Measurements from ENCODE around the gene CHERP. TPM values are rescaled to one million over a fixed set of nuclear protein-coding genes. Genes with fewer than 3 reads are reported as not detected.
"Not testable (repeated sequence)": the region's sequence is repeated elsewhere in the genome, so short reads cannot be mapped to it uniquely, and the experiment has no call there.

The CHERP gene
- total RNA-seq, 2 experiments from 2014 or later, result 60.0 to 60.8 TPM

GRCh38 chr19:16514383-16515019, 27.7 kb downstream of the CHERP start:
- Mint-ChIP-seq H3K4me3 (no peak overlapping the region), H3K9me3 (ENCODE audit: insufficient read depth) (no peaks in the 10 kb centered on the region), H3K36me3 (ENCODE audit: low read depth) (peaks cover 24% of the 10 kb centered on the region), H3K4me1 (ENCODE audit: low read depth) (peaks cover 5% of the 10 kb centered on the region), H3K27me3 (ENCODE audit: low read depth) (no peaks in the 10 kb centered on the region), H3K27ac (no peak overlapping the region)
- CTCF ChIA-PET, result interaction anchor here (0.6 kb wide), 1 partner anchor 105 kb away, joined by 3 read pairs; no protein-coding TSS in a partner anchor
- POLR2A ChIA-PET, result interaction anchor here (0.6 kb wide), 1 partner anchor 41 kb away, joined by 3 read pairs; no protein-coding TSS in a partner anchor
- DNase-seq (no peak), ATAC-seq (no peak)

GRCh38 chr19:16512611-16513010, 29.6 kb downstream of the CHERP start:
- not testable (repeated sequence) for H3K27me3 Mint-ChIP-seq (ENCODE audit: low read depth); ATAC-seq

GRCh38 chr19:16509141-16510061, 32.8 kb downstream of the CHERP start:
- Mint-ChIP-seq H3K9me3 (ENCODE audit: insufficient read depth) (no peaks in the 10 kb centered on the region), H3K27ac (no peak overlapping the region), H3K27me3 (ENCODE audit: low read depth) (no peaks in the 10 kb centered on the region), H3K36me3 (ENCODE audit: low read depth) (peaks cover 2% of the 10 kb centered on the region), H3K4me3 (no peak overlapping the region), H3K4me1 (ENCODE audit: low read depth) (no peaks in the 10 kb centered on the region)
- ATAC-seq (no peak), DNase-seq (no peak)
- ChIA-PET POLR2A (no interaction called here), CTCF (no interaction called here)

More at GRCh38 chr19:16512611-16513010, 29.6 kb downstream of the CHERP start:
- H3K36me3 Mint-ChIP-seq (ENCODE audit: low read depth); DNase-seq; H3K9me3 Mint-ChIP-seq (ENCODE audit: insufficient read depth); H3K4me1 Mint-ChIP-seq (ENCODE audit: low read depth); H3K27ac Mint-ChIP-seq; CTCF ChIA-PET; POLR2A ChIA-PET; H3K4me3 Mint-ChIP-seq: not testable (repeated sequence)

- ATAC-seq (no peak), DNase-seq (no peak)
- H3K4me3 Mint-ChIP-seq, result no peak overlapping the region
- H3K9me3 Mint-ChIP-seq (ENCODE audit: insufficient read depth), result no peaks in the 10 kb centered on the region
- POLR2A ChIA-PET, result no interaction called here
- CTCF ChIA-PET, result no interaction called here
- no peak overlapping the region for H3K27ac Mint-ChIP-seq
- peaks cover 2% of the 10 kb centered on the region for H3K36me3 Mint-ChIP-seq (ENCODE audit: low read depth)
- H3K27me3 Mint-ChIP-seq (ENCODE audit: low read depth), result no peaks in the 10 kb centered on the region
- H3K4me1 Mint-ChIP-seq (ENCODE audit: low read depth), result no peaks in the 10 kb centered on the region
These were observed 33.7 kb downstream of the CHERP start for GRCh38 chr19:16508546-16508945.

GRCh38 chr19:16506961-16507360, 35.3 kb downstream of the CHERP start:
- no peak overlapping the region for H3K4me3 Mint-ChIP-seq
- no peak for DNase-seq
- POLR2A ChIA-PET, result no interaction called here
- CTCF ChIA-PET, result no interaction called here
- no peaks in the 10 kb centered on the region for H3K9me3 Mint-ChIP-seq (ENCODE audit: insufficient read depth)
- no peak overlapping the region for H3K27ac Mint-ChIP-seq
- ATAC-seq, result no peak
- H3K4me1 Mint-ChIP-seq (ENCODE audit: low read depth), result no peaks in the 10 kb centered on the region
- peaks cover 5% of the 10 kb centered on the region for H3K36me3 Mint-ChIP-seq (ENCODE audit: low read depth)
- H3K27me3 Mint-ChIP-seq (ENCODE audit: low read depth), result no peaks in the 10 kb centered on the region

GRCh38 chr19:16506161-16506560, 36.1 kb downstream of the CHERP start:
- ATAC-seq; H3K27ac Mint-ChIP-seq; H3K4me3 Mint-ChIP-seq; CTCF ChIA-PET; H3K36me3 Mint-ChIP-seq (ENCODE audit: low read depth); H3K4me1 Mint-ChIP-seq (ENCODE audit: low read depth); POLR2A ChIA-PET; H3K9me3 Mint-ChIP-seq (ENCODE audit: insufficient read depth); DNase-seq; H3K27me3 Mint-ChIP-seq (ENCODE audit: low read depth): not testable (repeated sequence)

- CTCF ChIA-PET, result no interaction called here
- no peak overlapping the region for H3K27ac Mint-ChIP-seq
- peaks cover 5% of the 10 kb centered on the region for H3K36me3 Mint-ChIP-seq (ENCODE audit: low read depth)
- no peak overlapping the region for H3K4me3 Mint-ChIP-seq
- DNase-seq (no peak), ATAC-seq (no peak)
- POLR2A ChIA-PET, result no interaction called here
- H3K4me1 Mint-ChIP-seq (ENCODE audit: low read depth), result no peaks in the 10 kb centered on the region
- H3K9me3 Mint-ChIP-seq (ENCODE audit: insufficient read depth), result no peaks in the 10 kb centered on the region
- no peaks in the 10 kb centered on the region for H3K27me3 Mint-ChIP-seq (ENCODE audit: low read depth)
These were observed 38.0 kb downstream of the CHERP start for GRCh38 chr19:16504271-16504670.

GRCh38 chr19:16497837-16498236, 44.4 kb downstream of the CHERP start:
- Mint-ChIP-seq H3K9me3 (ENCODE audit: insufficient read depth) (no peaks in the 10 kb centered on the region), H3K27me3 (ENCODE audit: low read depth) (no peaks in the 10 kb centered on the region), H3K36me3 (ENCODE audit: low read depth) (peaks cover 2% of the 10 kb centered on the region), H3K4me3 (peak overlapping the region; percentile 35), H3K4me1 (ENCODE audit: low read depth) (peaks cover 9% of the 10 kb centered on the region), H3K27ac (no peak overlapping the region)
- POLR2A ChIA-PET, result no interaction called here
- ATAC-seq (no peak), DNase-seq (no peak)
- CTCF ChIA-PET, result interaction anchor here (1.3 kb wide), 1 partner anchor 56 kb away, joined by 3 read pairs; no protein-coding TSS in a partner anchor

- POLR2A ChIA-PET, result interaction anchor here (1.0 to 1.3 kb wide), 2 partner anchors 46 to 77 kb away, joined by 3 read pairs; no protein-coding TSS in a partner anchor
- H3K27ac Mint-ChIP-seq, result no peak overlapping the region
- no peak for DNase-seq
- peaks cover 9% of the 10 kb centered on the region for H3K4me1 Mint-ChIP-seq (ENCODE audit: low read depth)
- no peaks in the 10 kb centered on the region for H3K9me3 Mint-ChIP-seq (ENCODE audit: insufficient read depth)
- H3K4me3 Mint-ChIP-seq, result peak overlapping the region; percentile 96
- ATAC-seq, result no peak
- CTCF ChIA-PET, result interaction anchor here (0.9 to 1.9 kb wide), 3 partner anchors 45 to 115 kb away, joined by 3 to 4 read pairs (median 4); partner anchors contain the start of gene CHERP
- H3K27me3 Mint-ChIP-seq (ENCODE audit: low read depth), result no peaks in the 10 kb centered on the region
- H3K36me3 Mint-ChIP-seq (ENCODE audit: low read depth), result no peaks in the 10 kb centered on the region
These were observed 45.2 kb downstream of the CHERP start for GRCh38 chr19:16497042-16497441.

- ATAC-seq (no peak), DNase-seq (no peak)
- ChIA-PET POLR2A (interaction anchor here (0.6 to 1.3 kb wide), 5 partner anchors 25 to 163 kb away, joined by 3 read pairs; partner anchors contain the start of genes EPS15L1 and SMIM7), CTCF (interaction anchor here (0.9 to 1.9 kb wide), 3 partner anchors 45 to 116 kb away, joined by 3 to 4 read pairs (median 4); partner anchors contain the start of gene CHERP)
- H3K36me3 Mint-ChIP-seq (ENCODE audit: low read depth), result no peaks in the 10 kb centered on the region
- no peaks in the 10 kb centered on the region for H3K9me3 Mint-ChIP-seq (ENCODE audit: insufficient read depth)
- H3K4me3 Mint-ChIP-seq, result peak overlapping the region; percentile 96
- H3K27ac Mint-ChIP-seq, result peak overlapping the region; percentile 89
- H3K4me1 Mint-ChIP-seq (ENCODE audit: low read depth), result peaks cover 9% of the 10 kb centered on the region
- no peaks in the 10 kb centered on the region for H3K27me3 Mint-ChIP-seq (ENCODE audit: low read depth)
These were observed 45.6 kb downstream of the CHERP start for GRCh38 chr19:16496613-16496983.

GRCh38 chr19:16495982-16496612, 46.1 kb downstream of the CHERP start, which contains the start of the genes C19orf44 and CALR3:
C19orf44 (plus strand) TSS chr19:16496394; CDS start chr19:16500793, 4,399 bp downstream.
CALR3 (minus strand) TSS chr19:16496167; CDS start chr19:16496129, 38 bp downstream.
- ATAC-seq, result peak; percentile 99
- H3K27ac Mint-ChIP-seq, result peak within 1 kb of the TSS; percentile 89
- peak; percentile 99 for DNase-seq
- POLR2A ChIA-PET, result interaction anchor here (0.5 to 1.3 kb wide), 9 partner anchors 25 to 339 kb away, joined by 3 to 4 read pairs (median 3); partner anchors contain the start of genes EPS15L1, MED26 and SMIM7
- peak within 1 kb of the TSS; percentile 96 for H3K4me3 Mint-ChIP-seq
- no peaks in the 10 kb centered on the region for H3K9me3 Mint-ChIP-seq (ENCODE audit: insufficient read depth)
- no peaks in the 10 kb centered on the region for H3K27me3 Mint-ChIP-seq (ENCODE audit: low read depth)
- CTCF ChIA-PET, result interaction anchor here (0.9 to 1.9 kb wide), 2 partner anchors 46 to 116 kb away, joined by 4 read pairs; partner anchors contain the start of gene CHERP
- H3K4me1 Mint-ChIP-seq (ENCODE audit: low read depth), result peaks cover 9% of the 10 kb centered on the region
- no peaks in the 10 kb centered on the region for H3K36me3 Mint-ChIP-seq (ENCODE audit: low read depth)
